Suprapubic skin (tissue), 3 donors: ENCODE data around the gene PCDH1.

Experiments used
- CTCF ChIP-seq, 2 donors: fragments of 200-600 bp in 1 of 2; fragments of 450-650 bp in 1 of 2; sonication (generic) in 1 of 2; IDR thresholded peaks; one replicate each; pipeline ENCODE4 v1.5.1; 2016 to 2019; ENCODE audit warnings: antibody characterized with exemption in 2 of 2, mild to moderate bottlenecking in 1 of 2, moderate library complexity in 1 of 2
- EP300 ChIP-seq: sonication (generic); formaldehyde crosslinking; IDR thresholded peaks from one replicate; pipeline ENCODE4 v1.6.1; 2017; ENCODE audit warnings: antibody characterized with exemption
- POLR2A ChIP-seq, 2 donors: fragments of 450-650 bp; IDR thresholded peaks; one replicate each; pipeline ENCODE4 v1.6.1; 2017; ENCODE audit warnings: antibody characterized with exemption in 2 of 2, mild to moderate bottlenecking in 2 of 2, moderate library complexity in 2 of 2

- TF ChIP-seq CTCF (IDR thresholded peaks at IDR 0.05) (no peak), POLR2A (IDR thresholded peaks at IDR 0.05) (no peak), EP300 (no peak)
These were observed 68.7 kb downstream of the PCDH1 start for GRCh38 chr5:141809380-141810096.
